HG02678 (cell line): Measurements from ENCODE around the gene ASAP2.
"Not testable (repeated sequence)": the region's sequence is repeated elsewhere in the genome, so short reads cannot be mapped to it uniquely, and the experiment has no call there.

ENCODE experiments used
- ATAC-seq: cut with Tn5 transposase; IDR thresholded peaks from one replicate; pipeline ENCODE4 v1.9.1; 2021; ENCODE audit warnings: mild to moderate bottlenecking, moderate library complexity; ENCODE audit not compliant: unreplicated experiment

ASAP2 gene

DNA sequence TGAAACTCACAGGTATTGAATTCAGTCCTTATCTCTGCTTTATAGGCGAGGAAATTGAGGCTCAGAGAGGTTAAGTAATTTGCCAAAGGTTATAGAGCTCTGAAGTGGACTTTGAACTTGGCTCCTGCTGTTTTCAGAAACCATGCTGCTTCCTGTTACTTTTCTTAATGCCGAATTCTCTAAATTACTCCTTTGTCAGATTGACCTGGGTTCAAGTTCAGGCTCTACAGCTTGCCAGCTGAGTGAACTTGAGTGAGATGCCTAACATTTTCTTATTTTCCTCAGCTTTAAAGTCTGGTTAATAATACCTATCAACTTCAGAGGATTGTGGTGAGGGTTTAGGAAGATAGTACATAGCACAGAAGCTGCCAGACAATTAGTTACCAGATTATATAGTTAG, 3.4 kb downstream of the ASAP2 start:
- ATAC-seq = no peak

GRCh38 chr2:9211496-9211895, 4.9 kb downstream of the ASAP2 start:
- ATAC-seq = no peak

DNA sequence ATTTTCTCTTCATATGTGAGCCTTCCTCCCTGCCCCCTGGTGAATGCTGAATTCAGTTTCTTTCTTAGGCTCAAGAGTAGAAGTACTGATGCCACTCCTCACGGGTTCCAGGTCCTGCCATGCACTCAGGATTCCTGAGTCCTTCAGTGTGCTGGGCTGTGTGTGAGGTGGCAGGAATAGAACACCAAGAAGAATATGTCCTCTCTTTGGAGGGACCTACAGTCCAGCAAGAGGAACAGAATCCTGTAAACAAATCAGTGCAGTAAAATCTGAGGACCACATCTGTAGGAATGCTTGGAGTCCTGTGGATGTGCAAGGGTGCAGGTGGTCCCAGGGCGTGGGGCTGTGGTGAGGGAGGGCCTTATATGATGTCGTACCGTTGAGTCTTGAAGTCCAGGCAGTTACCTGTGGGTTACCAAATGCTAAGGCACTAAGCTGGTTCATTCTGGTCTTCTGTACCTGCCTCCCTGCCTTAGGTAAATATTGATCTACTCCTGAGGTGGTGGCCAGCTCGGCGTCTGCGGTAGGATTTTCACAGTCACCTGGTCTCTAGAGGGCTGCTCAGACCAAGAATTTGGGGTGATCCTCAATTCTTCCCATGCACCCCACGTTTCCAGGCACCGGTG, 5.5 kb downstream of the ASAP2 start:
- no peak for ATAC-seq

DNA sequence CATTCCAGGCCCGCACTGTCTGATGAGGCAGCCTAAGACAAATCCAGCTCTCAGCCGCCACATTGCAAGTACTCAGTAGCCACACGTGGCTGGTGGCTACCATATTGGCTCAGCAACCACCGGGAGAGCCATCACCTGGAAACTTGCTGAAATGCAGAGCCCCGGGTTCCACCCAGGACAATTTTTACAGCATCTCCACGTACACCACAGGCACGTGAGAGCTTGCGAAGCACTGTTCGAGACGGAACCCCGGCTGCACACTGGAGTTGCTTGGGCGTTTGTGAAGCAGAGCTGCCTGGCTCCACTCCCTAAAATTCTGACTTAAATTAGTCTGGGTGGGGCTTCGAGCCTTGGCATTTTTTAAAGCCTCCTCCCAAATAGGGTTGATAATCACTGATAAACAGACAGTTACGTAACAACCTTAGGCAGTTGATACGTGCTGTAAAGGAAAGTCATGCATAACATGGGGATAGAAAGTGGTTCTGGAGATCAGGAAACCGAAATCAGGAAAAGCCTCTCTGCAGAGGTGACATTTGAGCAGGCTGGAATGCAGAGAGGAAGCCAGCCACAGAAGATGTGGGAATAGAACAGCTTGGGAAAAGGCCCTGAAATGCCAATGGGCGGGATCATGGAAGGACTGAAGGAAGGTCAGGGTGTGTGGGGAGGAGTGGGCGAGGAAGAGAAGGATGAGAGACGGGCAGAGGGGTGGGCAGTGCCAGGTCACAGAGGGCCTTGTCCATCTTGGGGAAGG, 6.2 kb downstream of the ASAP2 start:
- ATAC-seq = no peak

- ATAC-seq = no peak
Measured at GRCh38 chr2:9213477-9214051, 7.0 kb downstream of the ASAP2 start.

- ATAC-seq = no peak
Measured at GRCh38 chr2:9214873-9215272, 8.3 kb downstream of the ASAP2 start.

- ATAC-seq = no peak
Measured at GRCh38 chr2:9215680-9216079, 9.1 kb downstream of the ASAP2 start.

DNA sequence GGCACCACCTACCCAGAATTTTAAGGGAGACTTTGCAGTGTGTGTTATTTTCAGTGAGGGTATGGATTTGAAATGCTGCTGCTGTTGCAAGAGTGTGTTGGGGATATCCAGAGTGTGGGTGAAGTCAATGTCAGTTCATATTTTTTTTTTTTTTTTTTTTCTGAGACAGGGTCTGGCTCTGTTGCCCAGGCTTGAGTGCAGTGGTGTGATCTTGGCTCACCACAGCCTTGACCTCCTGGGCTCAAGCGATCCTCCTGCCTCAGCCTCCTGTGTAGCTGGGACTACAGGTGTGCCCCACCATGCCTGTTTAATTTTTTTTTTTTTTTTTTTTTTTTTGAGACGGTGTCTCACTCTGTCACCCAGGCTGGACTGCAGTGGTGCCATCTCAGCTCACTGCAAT, 9.5 kb downstream of the ASAP2 start:
- not testable (repeated sequence) for ATAC-seq

GRCh38 chr2:9217838-9218770, 11.5 kb downstream of the ASAP2 start:
- no peak for ATAC-seq

- no peak for ATAC-seq
Measured at GRCh38 chr2:9219027-9219445, 12.4 kb downstream of the ASAP2 start.

- ATAC-seq = no peak
Measured at GRCh38 chr2:9220201-9220600, 13.6 kb downstream of the ASAP2 start.

GRCh38 chr2:9221223-9221622, 14.6 kb downstream of the ASAP2 start:
- no peak for ATAC-seq

DNA sequence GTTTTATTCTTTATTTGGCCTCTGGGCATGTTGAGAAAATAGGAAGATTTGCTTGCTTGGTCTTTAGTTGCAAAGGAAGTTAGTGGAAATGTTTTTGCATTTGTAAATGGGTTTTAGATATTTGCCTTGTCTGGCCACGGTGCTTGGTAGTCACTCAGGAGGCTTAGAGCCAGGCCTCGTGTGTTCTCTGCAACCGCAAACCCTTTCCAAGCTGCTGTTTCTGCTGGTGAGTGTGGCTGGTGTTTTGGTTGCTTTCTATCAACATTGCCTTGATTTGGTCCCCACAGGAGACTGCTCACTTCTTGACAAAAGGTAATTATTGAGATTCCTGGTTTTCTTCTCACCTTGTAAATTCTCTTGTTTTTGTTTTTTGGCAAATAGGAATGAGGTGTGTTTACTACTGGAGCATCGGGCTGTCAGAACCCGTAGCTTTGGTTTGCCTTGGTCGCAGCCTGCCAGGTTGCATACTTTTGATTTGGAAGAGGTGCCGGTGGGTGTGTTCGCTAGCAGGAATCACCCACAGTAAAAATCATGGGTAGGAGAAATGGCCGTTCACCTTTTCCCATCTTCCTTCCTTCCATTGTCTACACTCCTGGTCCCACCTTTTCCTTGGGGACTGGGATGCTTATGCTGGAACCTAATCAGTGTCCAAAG, 15.8 kb downstream of the ASAP2 start:
- no peak for ATAC-seq

- ATAC-seq = no peak
Measured at GRCh38 chr2:9222893-9223287, 16.3 kb downstream of the ASAP2 start.

DNA sequence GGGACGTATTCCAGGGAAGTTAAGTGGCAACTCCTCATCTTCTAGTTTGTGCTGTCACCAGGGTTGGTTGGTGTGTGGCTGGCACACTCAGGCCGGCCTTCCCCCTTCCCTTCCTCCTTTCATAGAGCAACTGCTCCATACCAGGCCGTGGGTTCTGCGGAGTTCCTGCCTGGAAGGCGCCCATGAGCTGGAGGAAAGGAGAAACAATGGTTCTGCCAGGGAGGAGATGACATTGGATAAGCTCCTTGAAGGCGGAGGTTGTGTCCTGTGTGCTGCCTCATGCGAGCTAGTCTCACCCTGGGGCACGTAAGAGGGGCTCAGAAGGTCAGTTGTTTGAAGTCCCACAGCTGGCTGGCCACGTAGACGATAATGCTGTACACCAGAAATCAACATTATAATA, 19.2 kb downstream of the ASAP2 start:
- no peak for ATAC-seq

DNA sequence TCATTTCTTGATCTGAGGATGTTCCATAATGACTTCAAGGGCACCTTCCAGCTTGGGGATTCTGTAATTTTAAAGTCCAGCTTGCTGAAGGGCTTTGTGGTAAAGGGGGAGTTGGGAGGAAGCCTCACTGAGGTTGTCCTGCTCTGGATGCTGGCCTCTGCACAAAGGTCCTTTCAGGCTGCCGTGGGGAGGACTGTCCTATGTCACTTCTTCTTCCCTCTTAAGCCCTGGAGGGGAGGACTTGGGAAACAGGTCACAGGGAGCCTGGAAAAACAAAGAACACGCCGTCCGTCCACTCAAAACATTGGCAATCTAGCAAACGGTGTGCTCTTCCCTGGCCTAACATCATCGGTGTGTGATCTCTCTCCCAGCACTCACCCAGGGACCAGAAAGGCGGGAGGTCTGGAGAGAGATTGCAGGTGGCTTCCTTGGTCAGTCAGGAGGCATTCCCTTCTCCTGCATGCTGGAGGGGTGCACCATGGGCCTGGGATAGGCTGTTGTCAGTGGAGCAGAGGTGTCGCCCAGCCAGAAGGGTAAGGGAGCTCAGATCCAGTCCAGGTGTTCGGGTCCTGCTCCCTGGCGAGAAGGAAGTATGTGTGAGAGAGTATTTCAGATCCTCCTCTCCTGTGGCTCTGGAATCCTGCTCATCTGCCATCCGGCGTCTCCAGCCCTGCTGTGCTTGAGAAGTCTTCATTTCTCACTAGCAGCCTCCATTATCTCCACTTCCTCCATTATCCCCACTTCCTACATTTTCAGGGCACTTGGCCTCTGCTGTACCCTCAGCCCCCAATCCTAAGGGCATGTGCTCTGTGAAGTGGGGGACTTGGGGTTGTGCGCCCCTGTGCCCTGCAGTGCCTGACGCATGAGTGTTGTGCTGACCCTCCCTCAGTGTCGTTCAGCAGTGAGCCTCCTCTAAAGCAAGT, 20.1 kb downstream of the ASAP2 start:
- ATAC-seq = no peak

DNA sequence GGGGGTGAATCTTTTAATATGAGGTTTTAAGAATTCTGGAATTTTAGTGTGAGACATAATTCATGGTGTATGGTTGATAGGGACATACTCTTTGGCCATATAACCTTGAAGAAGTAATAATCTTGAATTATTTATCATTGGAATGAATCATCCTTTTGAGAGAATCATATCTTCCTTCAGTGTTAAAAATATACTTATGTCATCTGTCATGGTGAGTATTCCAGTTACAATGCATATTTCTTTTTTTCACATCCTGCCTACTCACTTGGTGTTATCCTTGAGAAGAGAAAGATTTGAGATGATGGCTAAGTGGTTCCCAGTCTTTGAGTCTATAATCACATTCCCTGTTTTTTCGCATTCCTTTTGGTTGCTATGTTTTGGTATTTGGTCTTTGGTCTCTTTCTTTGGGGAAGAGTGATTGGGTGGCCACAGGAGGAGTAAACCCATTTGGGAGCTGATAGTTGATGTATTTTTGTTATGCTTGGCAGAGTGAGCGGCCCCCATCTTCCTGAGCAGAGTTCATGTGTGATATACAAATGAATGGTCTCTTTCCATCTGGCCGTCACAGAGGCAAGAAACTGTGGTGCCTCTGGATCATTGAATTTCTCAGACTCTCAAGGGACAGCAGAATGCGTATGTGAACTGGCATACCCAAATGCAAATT, 21.6 kb downstream of the ASAP2 start:
- no peak for ATAC-seq

DNA sequence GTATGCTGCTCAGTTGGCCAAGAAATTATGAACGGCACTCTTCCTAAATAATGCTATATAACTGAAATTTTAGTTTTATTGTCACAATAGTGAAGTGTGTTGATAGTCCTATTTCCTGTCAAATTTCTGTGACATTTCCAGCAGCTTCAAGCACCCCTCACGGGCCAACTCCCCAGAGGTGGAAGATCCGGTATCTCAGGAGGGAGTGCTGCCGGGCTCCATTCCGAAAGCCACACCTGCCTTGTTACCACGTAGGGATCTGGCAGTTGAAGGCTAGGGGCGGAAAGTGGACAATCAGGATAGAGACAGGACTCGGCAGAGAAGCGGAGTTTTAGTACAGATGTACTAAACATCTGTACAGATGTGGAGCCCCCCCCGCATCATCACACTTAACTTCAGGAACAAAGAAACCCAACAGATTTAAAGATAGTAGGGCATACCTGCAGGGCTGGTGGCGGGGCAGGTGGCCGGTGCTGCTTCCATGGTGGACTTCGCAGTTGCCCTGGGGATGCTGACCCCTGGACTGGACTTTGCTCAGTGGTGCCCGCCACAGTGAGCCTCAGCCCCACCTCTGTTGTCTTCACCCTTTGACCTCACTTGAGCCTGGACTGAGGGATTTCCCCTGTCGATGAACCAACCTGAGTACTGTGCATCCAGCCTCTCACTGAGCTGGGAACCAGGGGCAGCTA, 22.3 kb downstream of the ASAP2 start:
- ATAC-seq = no peak

DNA sequence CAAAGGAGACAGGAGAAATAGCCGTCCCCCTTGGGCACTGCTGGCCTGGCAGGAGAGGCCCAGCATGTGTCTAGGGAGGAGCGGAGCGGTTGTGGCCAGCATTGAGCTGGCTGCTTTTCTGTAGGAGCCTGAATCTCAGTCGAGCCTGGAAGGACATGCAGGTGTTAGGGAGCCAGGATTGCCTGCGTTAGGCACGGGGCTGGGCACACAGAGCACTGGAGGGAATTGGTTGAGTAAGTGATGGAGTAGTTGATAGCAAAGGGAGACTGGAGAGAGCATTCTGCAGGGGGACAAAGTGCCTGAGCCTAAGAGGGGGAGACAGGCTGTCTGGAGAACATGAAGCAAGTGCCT, 22.8 kb downstream of the ASAP2 start:
- no peak for ATAC-seq
